HG03066 (cell line): ENCODE measurements around the gene SNRPA1.

ENCODE experiments used
- ATAC-seq: cut with Tn5 transposase; IDR thresholded peaks from one replicate; pipeline ENCODE4 v1.9.1; 2021; ENCODE audit warnings: low read depth; ENCODE audit not compliant: unreplicated experiment

SNRPA1 gene

DNA sequence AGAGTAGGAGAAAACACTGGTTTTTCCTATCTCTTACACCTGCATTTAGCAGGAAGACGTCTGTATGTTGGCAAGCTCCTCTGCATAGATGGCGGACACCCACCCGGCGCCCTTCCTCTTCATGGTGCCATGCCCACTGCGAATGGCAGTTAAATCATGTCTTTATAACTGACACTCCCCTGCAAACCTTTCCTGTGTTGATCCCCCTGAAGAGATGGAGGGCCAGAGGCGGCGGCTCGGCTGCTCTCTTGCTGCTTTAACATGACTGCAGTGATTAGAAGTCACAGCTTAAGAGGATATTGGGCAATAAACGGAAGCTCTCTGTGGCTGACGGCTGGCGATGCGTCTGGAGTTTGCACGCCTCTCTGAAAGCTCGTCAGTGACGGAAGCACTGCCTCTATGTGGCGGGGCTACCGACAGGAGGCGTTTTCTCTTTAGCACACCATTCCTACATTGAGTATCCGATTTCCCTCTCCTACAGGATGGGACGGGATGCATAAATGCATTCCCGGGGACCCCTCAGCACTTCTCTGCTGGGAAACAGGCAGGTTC, 25.5 kb upstream of the SNRPA1 start:
- ATAC-seq: peak; percentile 74

DNA sequence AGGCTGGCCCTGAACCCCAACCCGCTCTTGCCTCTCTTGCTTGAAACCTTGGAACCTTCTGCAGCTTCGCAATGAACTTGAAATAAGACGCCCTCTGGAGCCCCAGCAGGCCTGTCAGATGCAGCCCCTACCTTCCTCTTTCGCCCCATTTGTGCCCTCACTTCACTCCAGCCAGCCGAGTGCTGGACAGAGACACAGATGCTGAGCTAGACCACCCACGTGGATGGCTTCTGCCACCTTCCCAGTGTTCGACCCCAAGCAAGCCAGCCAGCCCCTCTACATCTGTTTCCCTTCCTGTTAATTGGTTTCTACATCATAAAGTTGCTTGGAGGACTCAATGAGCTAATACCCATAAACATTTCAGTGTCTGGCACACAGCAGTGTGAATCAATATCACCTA, 23.8 kb upstream of the SNRPA1 start:
- no peak for ATAC-seq

DNA sequence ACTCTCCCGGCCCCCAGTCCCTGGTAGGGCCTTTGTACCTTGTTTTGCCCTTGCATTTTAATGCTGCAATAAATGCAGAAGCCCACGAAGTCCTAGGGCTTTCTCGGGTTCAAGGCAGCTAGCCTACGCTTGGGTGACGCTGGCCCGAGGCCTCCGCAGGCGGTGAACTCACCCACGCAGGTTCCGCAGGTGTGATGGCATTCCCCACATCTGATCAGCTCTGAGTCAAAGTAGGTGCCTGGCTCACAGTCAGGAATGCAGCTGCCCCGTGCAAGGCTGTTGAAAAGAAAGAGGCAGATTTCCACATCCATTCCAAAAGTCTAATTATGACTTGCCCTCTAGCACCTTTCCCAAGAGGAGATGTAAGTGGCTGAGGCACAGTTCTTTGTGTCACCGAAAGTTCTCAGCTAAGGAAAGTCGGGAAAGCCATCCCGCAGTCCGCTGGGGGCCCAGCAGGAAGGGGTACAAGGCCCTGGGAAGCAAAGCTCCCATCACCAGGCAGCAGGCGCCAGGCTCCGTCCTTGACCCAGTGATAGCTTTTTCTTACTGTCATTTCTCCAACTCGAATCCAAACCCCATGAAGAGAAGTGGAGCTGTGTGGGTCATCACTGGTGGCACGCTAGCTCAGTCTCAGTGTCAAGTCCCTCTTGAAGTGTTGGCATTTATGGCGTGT, 23.2 kb upstream of the SNRPA1 start:
- no peak for ATAC-seq

DNA sequence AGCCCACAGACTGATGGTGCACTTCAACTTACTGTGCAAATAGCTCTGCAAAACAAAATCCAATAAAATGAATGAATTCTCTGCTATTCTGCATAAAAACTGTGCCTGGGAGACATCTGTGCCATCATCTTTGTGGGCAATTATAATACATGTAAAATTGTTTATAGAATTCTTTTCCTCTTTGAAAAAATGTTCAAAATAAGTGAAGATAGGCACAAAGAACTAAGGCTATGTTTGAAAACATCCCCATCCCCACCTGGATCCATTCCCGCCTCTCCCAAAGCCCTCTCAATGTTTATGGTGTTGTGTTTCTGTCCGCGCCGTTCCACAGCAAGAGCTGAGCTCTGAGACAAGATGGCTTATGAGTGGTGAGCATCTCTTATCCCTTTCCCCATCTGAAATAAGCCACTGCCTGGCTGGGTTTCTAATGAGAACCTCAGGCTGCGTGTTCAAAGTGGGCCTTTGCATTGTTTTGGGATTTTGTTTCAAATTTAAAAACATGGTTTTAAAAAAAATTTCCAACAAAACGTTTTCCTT, 22.4 kb upstream of the SNRPA1 start:
- no peak for ATAC-seq

DNA sequence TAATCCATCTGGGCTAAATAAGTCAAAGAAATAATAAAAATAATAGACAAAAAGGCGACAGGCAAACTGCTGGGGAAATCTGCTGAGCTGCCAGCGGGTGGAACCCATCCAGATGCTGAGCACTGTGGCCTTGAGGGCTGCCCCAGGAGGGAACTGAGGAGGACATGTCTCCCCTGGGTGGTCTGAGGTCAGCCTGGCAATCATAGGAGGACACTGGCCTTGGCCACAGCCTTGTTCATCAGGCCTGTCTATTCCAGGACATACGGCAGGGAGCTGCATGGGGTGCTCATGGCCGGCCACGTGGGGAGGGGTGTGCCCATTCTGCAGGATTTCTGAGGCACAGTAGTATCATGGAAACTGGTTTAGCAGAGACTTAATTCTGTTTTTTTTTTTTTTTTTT, 21.5 kb upstream of the SNRPA1 start:
- no peak for ATAC-seq

DNA sequence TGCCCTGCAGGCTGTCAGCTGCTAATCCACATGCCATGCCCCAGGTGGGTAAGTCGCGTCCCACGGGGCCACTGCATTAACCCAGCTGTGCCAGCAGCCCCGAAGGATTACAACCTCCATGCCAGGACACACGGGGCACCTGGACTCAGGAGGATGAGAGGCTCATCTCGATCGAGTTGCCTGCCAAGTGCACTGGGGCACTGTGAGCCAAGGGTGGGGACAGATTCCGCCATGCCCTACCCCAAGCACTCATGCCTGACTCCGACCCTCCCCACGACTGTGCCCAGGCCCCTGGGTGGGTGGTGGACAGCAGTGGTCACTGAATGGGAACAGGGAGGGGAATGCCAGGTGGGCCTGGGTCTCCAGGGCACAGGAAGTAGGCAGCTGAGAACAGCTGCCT, 20.7 kb upstream of the SNRPA1 start:
- ATAC-seq: no peak

DNA sequence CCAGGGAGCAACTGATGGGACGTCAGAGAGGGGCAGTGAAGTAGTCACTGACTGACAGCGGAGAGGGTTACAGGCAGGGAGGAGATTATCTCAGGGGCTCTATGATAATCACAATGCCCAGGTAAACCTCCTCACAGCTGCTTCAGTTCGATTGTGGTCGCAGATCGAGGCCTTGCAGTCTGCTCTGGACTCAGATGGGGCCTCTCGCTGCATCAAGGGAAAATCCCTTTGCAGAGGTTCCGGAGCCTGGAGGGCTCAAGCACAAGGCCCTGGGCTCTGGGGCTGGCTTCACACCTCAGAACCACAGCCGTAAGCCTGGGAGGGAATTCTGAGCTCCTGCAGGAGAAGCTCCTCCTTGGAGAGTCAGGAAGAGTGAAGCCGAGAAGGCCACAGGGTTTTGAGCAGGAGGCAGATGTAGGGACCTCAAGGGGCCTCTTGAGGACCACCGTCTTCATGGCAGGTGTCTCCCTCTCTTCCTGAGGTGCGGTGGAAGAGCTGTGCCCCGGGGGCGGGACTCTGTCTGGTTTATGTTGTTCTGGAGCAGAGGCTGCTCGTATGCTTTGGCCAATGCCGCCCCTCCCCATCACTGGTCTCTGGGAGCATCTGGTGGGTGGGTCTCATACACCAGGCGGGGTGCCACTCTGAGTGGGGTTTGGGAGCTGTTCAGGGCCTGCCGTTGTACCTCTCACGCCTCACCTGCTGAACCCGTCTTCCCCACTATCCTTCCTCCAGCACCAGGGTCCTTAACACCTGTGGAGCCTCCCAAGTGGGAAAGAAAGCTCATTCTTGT, 19.5 kb upstream of the SNRPA1 start:
- ATAC-seq: no peak

DNA sequence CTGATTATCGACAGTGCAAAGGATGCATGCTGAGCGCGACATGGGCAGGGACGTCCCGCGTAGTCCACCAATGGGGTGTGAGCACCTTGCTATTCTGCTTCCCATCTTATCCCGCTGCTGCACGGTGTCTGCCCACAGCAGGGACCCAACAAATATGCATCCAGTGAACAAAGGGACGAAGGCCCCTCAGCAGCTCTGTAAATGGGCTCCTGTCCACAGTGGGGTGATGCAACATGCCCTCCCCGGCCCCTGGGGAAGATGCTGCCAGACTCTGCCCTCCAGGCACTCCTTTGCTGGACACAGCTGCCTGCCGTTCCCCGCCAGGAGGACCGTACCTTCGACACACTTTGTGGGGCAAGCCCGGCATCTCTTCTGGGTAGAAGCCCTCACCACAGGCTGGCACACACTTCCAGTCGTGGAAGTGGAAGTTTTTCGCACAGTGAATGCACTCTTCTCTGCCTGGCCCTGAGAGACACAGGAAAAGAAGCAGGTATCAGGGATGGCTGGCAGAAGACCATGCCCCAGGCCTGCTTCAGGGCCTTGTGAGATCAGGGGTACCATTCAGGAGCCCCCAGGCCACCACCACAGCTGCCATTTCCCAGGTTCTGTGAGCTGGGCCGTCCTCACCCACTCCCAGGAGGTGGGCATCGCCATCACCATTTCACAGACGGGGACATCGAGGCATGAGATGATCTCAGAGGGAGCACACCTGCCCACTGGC, 18.2 kb upstream of the SNRPA1 start:
- no peak for ATAC-seq

DNA sequence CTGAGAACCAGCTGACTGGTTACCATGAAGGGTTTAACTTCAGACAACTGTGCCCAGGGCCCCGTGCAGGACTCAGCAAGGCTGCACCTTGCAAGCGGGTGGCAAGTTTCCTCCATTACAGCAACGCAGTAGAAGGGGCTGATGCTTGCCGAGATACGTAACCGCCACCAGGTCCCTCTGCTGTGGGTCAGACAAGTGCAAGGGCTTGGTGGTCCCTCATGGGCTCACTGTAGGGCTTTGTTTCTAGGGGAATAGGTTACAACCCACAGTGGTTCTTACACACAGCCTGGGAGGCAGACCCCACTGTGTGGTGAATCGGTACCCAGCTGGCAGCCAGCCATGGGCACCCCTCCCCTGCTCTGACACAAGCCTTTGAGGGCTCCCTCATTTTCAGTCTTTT, 15.5 kb upstream of the SNRPA1 start:
- ATAC-seq: no peak

DNA sequence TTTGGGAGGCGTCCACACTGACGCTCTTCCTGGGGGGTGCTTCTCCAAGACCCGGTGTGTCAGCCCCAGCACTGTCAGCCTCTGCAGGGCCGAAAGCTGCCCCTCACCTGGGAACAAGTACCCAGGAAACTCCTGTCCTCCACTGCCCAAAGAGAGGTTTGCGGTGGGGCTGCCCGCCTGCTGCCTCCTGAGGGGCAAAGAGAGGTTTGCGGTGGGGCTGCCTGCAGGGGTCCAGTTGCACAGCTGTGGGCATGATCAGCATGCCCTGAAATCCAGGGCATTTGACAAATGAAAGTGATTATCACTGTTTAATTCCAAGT, 15.1 kb upstream of the SNRPA1 start:
- no peak for ATAC-seq

DNA sequence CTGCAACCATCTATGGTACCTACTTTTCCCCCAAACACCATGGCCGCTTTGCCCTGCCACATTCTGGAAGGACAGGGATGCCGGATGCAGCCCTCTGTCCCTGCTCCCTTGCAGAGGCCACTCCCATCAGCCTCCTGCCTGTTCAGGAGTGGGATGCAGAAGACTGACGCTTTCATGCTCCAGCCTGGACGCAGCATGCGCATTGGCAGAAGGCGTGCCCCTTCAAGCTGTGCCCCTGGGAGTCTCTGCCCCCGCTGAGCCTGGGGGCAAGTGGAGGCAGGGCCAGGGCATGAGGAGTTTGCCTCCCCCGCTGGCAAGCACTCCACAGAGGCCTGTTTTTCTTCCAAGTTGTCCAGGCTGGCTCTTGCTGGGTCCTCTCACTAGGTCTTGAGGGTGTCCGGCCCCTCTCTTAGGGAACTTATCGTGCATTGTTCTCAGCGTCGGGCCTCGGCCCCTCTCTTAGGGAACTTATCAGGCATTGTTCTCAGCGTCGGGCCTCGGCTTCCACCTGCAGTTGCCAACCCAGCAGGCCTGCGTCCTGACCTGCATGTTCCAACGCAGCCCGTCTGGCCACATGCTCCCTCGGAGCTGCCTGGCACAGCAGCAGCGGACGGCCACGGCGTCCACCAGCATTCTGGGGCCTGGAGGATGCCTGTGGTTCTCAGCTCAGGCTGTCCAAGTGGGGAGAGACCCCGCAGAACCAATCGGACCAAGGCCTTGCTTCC, 14.6 kb upstream of the SNRPA1 start:
- ATAC-seq: no peak

DNA sequence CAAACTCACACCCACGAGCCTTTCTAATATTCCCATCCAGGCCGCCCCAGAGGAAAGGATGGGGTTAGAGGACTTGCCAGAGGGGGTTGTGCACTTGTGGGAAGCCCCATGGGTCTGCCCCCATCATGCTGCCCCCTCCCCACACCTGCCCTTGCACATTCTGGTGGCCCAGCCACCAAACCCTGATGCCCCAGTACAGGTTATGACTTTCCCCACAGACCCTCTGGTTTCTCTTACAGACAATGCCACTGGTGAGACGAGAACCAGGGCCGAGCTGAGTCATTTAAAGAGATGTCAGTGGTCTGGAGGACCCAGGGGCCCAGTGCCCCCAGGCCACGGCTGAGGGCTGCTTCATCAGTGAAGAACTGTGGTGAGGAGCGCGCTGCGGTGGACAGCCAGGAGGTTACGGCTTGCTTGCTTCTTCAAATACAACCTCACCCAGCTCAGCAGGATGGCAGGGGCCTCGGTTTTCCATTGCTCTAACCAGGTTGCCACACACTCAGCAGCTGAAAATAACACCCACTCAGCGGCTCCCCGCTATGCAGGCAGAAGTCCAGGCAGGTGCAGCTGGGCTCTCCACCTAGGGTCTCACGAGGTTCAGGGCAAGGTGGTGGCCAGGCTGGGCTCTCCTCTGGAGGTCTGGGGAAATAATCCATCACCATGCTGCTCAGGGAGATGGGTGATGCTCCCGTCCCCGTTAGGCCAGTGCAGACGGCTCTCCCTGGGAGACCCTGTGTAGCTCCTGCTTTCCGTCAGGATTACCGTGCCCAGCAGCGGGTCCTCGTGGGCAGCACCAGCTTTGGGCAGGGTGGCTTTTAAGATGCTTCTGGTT, 13.8 kb upstream of the SNRPA1 start:
- ATAC-seq: no peak

DNA sequence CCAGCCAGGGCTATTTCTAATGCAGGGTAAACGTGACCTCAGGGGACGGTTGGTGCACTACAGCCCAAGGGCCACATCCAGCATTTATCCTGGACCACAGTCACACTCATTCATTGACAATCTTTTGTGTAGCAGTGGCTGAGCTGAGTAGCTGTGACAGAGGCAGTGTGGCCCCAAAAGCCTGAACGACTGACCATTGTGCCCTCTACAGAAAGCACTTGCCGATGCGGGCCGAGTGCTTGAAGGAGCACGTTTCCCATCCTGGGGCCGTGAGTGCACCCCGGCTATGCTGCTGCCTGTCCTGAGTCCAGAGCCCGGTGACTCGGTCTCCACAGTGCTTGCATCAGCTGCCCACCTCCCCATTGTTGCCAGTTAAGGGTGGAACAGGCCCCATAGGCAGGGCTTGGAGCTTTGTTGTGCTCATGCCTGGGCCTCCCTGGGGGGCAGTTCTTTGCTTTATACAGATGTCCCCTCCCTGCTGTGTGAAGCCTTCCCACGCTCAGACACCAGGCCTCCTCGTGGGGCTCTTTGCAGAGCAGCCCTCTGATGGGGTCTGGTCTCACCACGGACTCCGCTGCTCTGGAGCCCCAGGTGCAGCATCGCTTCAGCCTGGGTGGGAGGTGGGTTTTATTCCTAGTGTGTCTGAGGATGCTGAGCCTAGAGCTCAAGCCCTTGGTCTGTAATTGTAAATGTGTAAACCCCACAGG, 13.0 kb upstream of the SNRPA1 start:
- no peak for ATAC-seq

DNA sequence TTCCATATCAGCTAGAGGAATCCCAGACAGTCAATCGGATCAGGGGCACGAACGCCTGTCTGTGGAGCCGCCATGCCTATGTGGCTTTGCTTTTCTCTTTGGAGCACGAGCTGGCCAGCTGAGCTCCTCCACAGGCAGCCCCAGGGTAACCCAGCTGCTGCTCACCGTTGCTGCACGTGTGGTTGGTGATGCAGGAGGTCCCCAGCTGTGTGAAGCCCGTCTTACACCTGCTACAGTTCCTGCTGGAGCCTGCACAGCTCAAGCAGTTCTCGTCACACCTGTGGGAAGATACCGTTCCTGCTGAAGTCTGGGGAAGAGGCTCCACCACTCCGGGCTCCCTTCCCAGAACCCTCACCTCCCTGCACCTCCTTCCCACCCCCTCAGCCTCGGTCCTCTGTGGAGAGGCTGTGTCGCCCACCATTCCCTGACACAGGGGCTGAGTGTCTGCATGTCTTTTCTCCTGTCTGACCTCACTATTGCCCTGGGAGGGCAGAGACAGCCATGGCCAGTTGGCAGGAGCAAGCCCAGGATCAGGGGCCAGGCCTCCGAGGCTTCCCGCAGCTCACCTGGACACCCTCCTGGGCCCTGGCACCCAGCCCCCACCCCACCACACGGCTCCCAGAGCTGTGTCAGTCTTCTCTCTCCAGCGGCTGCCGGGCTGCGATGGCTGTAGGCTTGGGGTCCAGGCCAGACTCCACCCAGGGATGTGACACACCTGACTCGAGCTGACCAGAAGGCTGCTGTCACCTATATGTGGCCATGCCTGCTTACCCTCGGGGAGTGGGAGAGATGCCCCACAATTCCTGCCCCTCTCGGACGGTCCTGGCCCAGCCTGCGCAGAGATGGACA, 12.2 kb upstream of the SNRPA1 start:
- no peak for ATAC-seq

DNA sequence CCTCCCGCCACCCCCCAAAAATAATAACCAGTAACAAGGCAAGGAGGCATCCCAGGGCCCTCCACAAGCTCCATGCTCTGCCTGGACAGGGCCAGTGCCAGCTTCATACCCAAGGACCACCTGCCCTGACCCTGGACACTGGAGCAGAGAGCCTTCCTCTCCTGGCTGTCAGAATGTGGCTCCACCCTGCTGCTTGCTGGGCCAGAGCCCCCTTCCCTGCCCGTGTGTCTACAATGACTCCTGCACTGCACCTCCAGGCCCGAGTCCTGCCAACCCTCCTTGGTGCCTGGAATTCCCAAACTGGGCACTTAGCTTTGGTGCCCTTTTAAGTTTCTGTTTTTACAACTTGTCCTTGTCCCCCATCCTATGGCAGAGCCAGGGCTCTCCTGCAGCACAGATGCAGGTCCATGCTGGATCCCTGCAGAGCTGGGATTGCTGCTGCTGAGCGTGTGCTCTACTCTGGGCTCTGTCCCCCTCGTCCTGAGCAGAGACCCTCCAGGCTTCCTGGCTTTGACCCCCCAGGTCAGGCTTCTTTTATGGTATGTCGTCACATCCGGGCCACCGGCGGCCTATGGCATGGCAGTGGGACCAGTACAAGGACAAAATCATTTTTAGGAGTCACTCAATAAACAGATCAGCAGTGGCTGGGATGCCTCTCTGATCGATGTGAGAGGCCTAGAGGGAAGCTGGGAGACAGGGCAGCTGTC, 11.4 kb upstream of the SNRPA1 start:
- ATAC-seq: no peak

DNA sequence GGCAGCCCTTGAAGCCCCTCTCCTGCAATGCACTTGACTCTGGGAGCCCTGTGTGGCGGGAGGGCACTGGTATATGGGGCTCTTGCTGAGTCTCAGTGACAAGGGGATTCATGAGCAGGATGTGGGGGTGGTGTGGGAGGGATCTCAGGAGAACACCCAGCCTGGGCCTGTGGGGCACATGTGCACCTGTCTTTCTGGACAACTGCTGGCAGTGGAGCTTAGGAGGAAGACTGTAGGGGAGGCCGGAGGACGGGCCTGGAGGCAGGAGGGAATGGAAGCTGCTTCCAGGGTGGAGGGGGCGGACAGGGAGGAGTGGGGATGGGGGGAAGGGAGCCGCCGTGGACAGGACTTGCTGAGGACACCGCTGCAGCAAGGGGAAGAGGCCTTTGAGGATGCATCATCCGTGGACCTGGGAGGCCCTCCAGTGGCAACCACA, 10.8 kb upstream of the SNRPA1 start:
- ATAC-seq: no peak

DNA sequence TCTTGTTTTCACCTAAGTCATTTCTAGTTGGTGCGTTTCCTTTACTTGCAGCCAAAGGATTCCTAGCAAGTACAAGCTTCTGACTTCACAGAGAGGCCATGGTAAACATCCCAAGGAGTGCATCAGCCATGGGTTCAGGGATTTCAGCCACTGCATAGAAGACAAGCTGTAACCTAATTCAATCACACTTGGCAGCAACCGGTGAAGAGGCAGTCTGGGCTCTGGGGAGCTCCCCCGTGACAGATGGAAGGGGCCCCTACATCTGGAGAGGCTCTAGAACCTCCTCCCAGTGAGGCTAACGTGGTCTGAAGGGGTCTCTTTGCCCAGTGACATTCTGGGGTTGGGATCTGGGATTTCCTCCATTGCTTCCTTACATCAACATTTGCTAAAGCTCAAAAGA, 8.4 kb upstream of the SNRPA1 start:
- ATAC-seq: no peak
